Smooth muscle cell (in vitro differentiated cells): ENCODE measurements around the gene CAPG. TPM values are rescaled to one million over a fixed set of nuclear protein-coding genes. Genes with fewer than 3 reads are reported as not detected.
"Not testable (repeated sequence)": the region's sequence is repeated elsewhere in the genome, so short reads cannot be mapped to it uniquely, and the experiment has no call there.

Experiments
- DNase-seq: peaks from one replicate; lab custom pipeline; 2025; ENCODE audit not compliant: unreplicated experiment; lab: John Stamatoyannopoulos, UW
- H2AFZ ChIP-seq: fragments of 200-600 bp; sonication (generic); 2 replicates; pipeline ENCODE4 v1.6.0; 2016; ENCODE audit warnings: antibody characterized with exemption, low read depth, mild to moderate bottlenecking
- H3F3A ChIP-seq: fragments of 200-600 bp; sonication (generic); 2 replicates; pipeline ENCODE4 v1.6.0; 2017; ENCODE audit warnings: antibody characterized with exemption, low read depth
- H3K27ac ChIP-seq: fragments of 200-600 bp; sonication (generic); 2 replicates; pipeline ENCODE4 v1.5.1; 2016; ENCODE audit warnings: low read depth, mild to moderate bottlenecking
- H3K27me3 ChIP-seq: fragments of 200-600 bp; sonication (generic); 2 replicates; pipeline ENCODE4 v1.6.1; 2016; ENCODE audit warnings: low read depth, mild to moderate bottlenecking
- H3K36me3 ChIP-seq: fragments of 200-600 bp; sonication (generic); 2 replicates; pipeline ENCODE4 v1.5.1; 2016; ENCODE audit warnings: low read depth
- H3K4me1 ChIP-seq: fragments of 200-600 bp; sonication (generic); 2 replicates; pipeline ENCODE4 v1.5.1; 2016; ENCODE audit warnings: low read depth
- H3K4me2 ChIP-seq: fragments of 200-600 bp; sonication (generic); 2 replicates; pipeline ENCODE4 v1.6.0; 2016; ENCODE audit warnings: mild to moderate bottlenecking
- H3K4me3 ChIP-seq: fragments of 200-600 bp; sonication (generic); 2 replicates; pipeline ENCODE4 v1.5.1; 2016; ENCODE audit warnings: mild to moderate bottlenecking
- H3K79me2 ChIP-seq: fragments of 200-600 bp; sonication (generic); 2 replicates; pipeline ENCODE4 v1.6.0; 2016; ENCODE audit warnings: low read depth, mild to moderate bottlenecking
- H3K9ac ChIP-seq: fragments of 200-600 bp; sonication (generic); 2 replicates; pipeline ENCODE4 v1.6.0; 2016; ENCODE audit warnings: low read depth
- H3K9me3 ChIP-seq: fragments of 200-600 bp; sonication (generic); replicated peaks from 2 replicates; pipeline ENCODE4 v1.5.1; 2016; ENCODE audit warnings: low read depth
- H4K20me1 ChIP-seq: fragments of 200-600 bp; sonication (generic); 2 replicates; pipeline ENCODE4 v1.6.0; 2016; ENCODE audit warnings: low read depth
- CTCF ChIP-seq: fragments of 200-600 bp; sonication (generic); IDR thresholded peaks from 2 replicates; pipeline ENCODE4 v1.5.1; 2017; ENCODE audit warnings: borderline replicate concordance, mild to moderate bottlenecking, antibody characterized with exemption; ENCODE audit not compliant: insufficient read depth, poor library complexity, severe bottlenecking
- WGBS: methylation state at CpG from one replicate; pipeline ENCODE4 v1.1.7; 2016; ENCODE audit warnings: low lambda C conversion rate; 5-methylcytosine and 5-hydroxymethylcytosine counted together
- polyA plus RNA-seq: library from polyadenylated mRNA; unstranded; fragments of >200 nt; fragmentation: Nextera tagmentation; extraction: Ambion mirVana; gene quantifications from 2 replicates; pipeline ENCODE4 v1.2.1, GENCODE V29; 2016
- total RNA-seq: library from RNA; depleted of rRNA; stranded (reverse); fragments of >200 nt; gene quantifications from 2 replicates; pipeline ENCODE4 v1.2.3, GENCODE V29; 2014

Gene CAPG
- total and polyA plus RNA-seq, 2 experiments from 2014 or later, result 51.6 to 96.2 TPM

DNA sequence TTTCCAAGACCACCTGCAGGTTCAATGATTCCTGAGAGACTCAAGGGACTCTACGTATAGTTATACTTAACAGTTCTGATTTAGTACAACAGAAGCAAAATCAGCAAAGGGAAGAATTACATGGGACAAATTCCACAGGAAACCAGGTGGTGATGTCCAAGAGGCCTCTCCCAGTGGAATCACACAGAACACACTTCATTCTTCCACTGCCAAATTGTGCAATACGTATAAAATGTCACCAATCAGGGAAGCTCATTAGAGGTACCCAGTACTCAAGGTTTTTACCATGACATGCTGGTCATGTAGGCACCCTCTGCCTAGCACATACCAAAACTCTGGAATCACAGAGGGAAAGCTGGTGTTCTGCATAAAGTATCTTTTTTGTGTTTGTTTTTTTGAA, 22.4 kb downstream of the CAPG start:
- Histone ChIP-seq H3K9ac (no peak overlapping the region), H3K4me3 (no peak overlapping the region), H3K4me2 (no peak overlapping the region), H3K27ac (no peak overlapping the region), H3F3A (no peaks in the 10 kb centered on the region), H2AFZ (no peak overlapping the region), H4K20me1 (no peaks in the 10 kb centered on the region), H3K79me2 (no peaks in the 10 kb centered on the region), H3K27me3 (no peaks in the 10 kb centered on the region), H3K4me1 (no peaks in the 10 kb centered on the region), H3K9me3 (no peaks in the 10 kb centered on the region), H3K36me3 (no peaks in the 10 kb centered on the region)
- no peak for TF ChIP-seq CTCF
- WGBS, result 100% methylated on average over 2 of the region's 2 CpGs
- no peak for DNase-seq

- WGBS, result 93% methylated on average over 2 of the region's 2 CpGs
- no peak overlapping the region for H3K4me2 ChIP-seq
These were observed 24.4 kb downstream of the CAPG start for GRCh38 chr2:85385746-85386145.

DNA sequence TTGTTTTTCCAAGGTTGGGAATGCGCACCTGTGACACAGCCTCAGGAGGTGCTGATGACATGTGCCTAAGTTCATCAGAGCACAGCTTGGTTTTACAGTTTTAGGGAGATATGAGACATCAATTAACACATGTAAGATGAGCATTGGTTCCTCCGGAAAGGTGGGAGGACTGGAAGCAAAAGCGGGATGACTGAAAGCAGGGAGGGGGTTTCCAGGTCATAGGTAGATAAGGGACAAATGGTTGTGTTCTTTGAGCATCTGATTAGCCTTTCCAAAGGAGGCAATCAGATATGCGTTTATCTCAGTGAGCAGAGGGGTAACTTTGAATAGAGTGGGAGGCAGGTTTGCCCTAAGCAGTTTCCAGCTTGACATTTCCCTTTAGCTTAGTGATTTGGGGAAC, 26.3 kb downstream of the CAPG start:
- 84% methylated on average over 4 of the region's 4 CpGs for WGBS
- Histone ChIP-seq H3K79me2 (no peaks in the 10 kb centered on the region), H3F3A (no peaks in the 10 kb centered on the region), H3K9me3 (no peaks in the 10 kb centered on the region), H3K27ac (no peak overlapping the region), H3K9ac (no peak overlapping the region), H3K4me3 (no peak overlapping the region), H2AFZ (no peak overlapping the region), H3K4me1 (no peaks in the 10 kb centered on the region), H3K4me2 (no peak overlapping the region), H3K36me3 (peaks cover 21% of the 10 kb centered on the region), H4K20me1 (no peaks in the 10 kb centered on the region), H3K27me3 (no peaks in the 10 kb centered on the region)
- no peak for DNase-seq
- TF ChIP-seq CTCF, result no peak

More at GRCh38 chr2:85385746-85386145, 24.4 kb downstream of the CAPG start:
- Histone ChIP-seq H3K79me2 (no peaks in the 10 kb centered on the region), H3K9me3 (no peaks in the 10 kb centered on the region), H3K4me1 (no peaks in the 10 kb centered on the region), H3K27ac (no peak overlapping the region), H3K4me3 (no peak overlapping the region), H3F3A (no peaks in the 10 kb centered on the region), H2AFZ (no peak overlapping the region), H3K27me3 (no peaks in the 10 kb centered on the region), H3K9ac (no peak overlapping the region), H3K36me3 (peaks cover 2% of the 10 kb centered on the region), H4K20me1 (no peaks in the 10 kb centered on the region)
- no peak for TF ChIP-seq CTCF
- DNase-seq, result no peak

- H3K36me3 ChIP-seq, result peaks cover 28% of the 10 kb centered on the region
- H3K27ac ChIP-seq, H3K4me3 ChIP-seq, H3K79me2 ChIP-seq, H3K9me3 ChIP-seq, H4K20me1 ChIP-seq, H3K4me2 ChIP-seq, H3K9ac ChIP-seq, H2AFZ ChIP-seq, H3F3A ChIP-seq, DNase-seq, H3K4me1 ChIP-seq, H3K27me3 ChIP-seq: not testable (repeated sequence)
- 79% methylated on average over 5 of the region's 5 CpGs for WGBS
These were observed 27.0 kb downstream of the CAPG start for GRCh38 chr2:85383151-85383550.
